Activated naive CD8-positive, alpha-beta T cell treated with anti-CD3 and anti-CD28 coated beads, Interleukin-2, amount 10 ng/mL, durations not matched to agents 7 days and 5 days (primary cell): ENCODE data around the gene ZNF500. TPM values are rescaled to one million over a fixed set of nuclear protein-coding genes. Genes with fewer than 3 reads are reported as not detected.

ENCODE experiments used
- ATAC-seq: fragments of 150-1000 bp; cut with Tn5 transposase; one replicate; pipeline ENCODE4 v1.10.0; 2021; ENCODE audit warnings: low read depth, moderate library complexity
- POLR2A ChIA-PET: fragments of 350-600 bp; sonication (Branson Sonifier 250); formaldehyde crosslinking; loops from one replicate; lab custom pipeline; 2021; ENCODE audit warnings: antibody characterized with exemption; lab: Charles Lee
- DNase-seq: peaks from one replicate; pipeline ENCODE4 v3.0.0; 2021
- H3K27ac Mint-ChIP-seq: one replicate; pipeline ENCODE4 v1.8.0; 2022; ENCODE audit warnings: mild to moderate bottlenecking, mixed read lengths
- H3K27me3 Mint-ChIP-seq: one replicate; pipeline ENCODE4 v1.8.0; 2022; ENCODE audit warnings: mild to moderate bottlenecking, moderate library complexity, mixed read lengths
- H3K36me3 Mint-ChIP-seq: one replicate; pipeline ENCODE4 v1.8.0; 2021; ENCODE audit warnings: mild to moderate bottlenecking, mixed read lengths
- H3K4me1 Mint-ChIP-seq: one replicate; pipeline ENCODE4 v1.8.0; 2021; ENCODE audit warnings: mixed read lengths
- H3K4me3 Mint-ChIP-seq: one replicate; pipeline ENCODE4 v1.8.0; 2022; ENCODE audit warnings: mild to moderate bottlenecking, moderate library complexity, mixed read lengths
- H3K9me3 Mint-ChIP-seq: one replicate; pipeline ENCODE4 v1.8.0; 2021; ENCODE audit warnings: mixed read lengths
- total RNA-seq, 2 experiments: library from RNA; stranded (reverse); gene quantifications; one replicate each; pipeline ENCODE4 v1.2.3, GENCODE V29; 2021

ZNF500 gene
- total RNA-seq, 2 experiments from 2014 or later: 22.5 to 23.8 TPM

- ATAC-seq: peak; percentile 83
- Mint-ChIP-seq H3K27me3 (no peaks in the 10 kb centered on the region), H3K27ac (peak overlapping the region; percentile 60), H3K4me3 (peak overlapping the region; percentile 37), H3K4me1 (peaks cover 27% of the 10 kb centered on the region), H3K36me3 (peaks cover 8% of the 10 kb centered on the region), H3K9me3 (no peaks in the 10 kb centered on the region)
- DNase-seq: peak; percentile 55
- POLR2A ChIA-PET: interaction anchor here (1.0 to 1.8 kb wide), 4 partner anchors 34 to 83 kb away, joined by 3 to 7 read pairs (median 4); partner anchors contain the start of genes ANKS3, DNAAF8 and MGRN1
Measured at GRCh38 chr16:4700380-4700996, 66.5 kb downstream of the ZNF500 start.

- no peak for ATAC-seq
- Mint-ChIP-seq H3K9me3 (no peaks in the 10 kb centered on the region), H3K36me3 (peaks cover 8% of the 10 kb centered on the region), H3K4me3 (no peak overlapping the region), H3K27ac (no peak overlapping the region), H3K4me1 (peaks cover 31% of the 10 kb centered on the region), H3K27me3 (no peaks in the 10 kb centered on the region)
- POLR2A ChIA-PET: interaction anchor here (1.2 to 1.8 kb wide), 2 partner anchors 35 to 75 kb away, joined by 4 to 7 read pairs; partner anchors contain the start of genes ANKS3, DNAAF8 and MGRN1
- no peak for DNase-seq
Measured at GRCh38 chr16:4699046-4699556, 67.9 kb downstream of the ZNF500 start.

GRCh38 chr16:4698321-4699045 lies 68.5 kb downstream of the ZNF500 start:
- H3K36me3 Mint-ChIP-seq: peaks cover 8% of the 10 kb centered on the region
- H3K4me1 Mint-ChIP-seq: peaks cover 27% of the 10 kb centered on the region
- no peak overlapping the region for H3K4me3 Mint-ChIP-seq
- POLR2A ChIA-PET: no interaction called here
- H3K9me3 Mint-ChIP-seq: no peaks in the 10 kb centered on the region
- no peaks in the 10 kb centered on the region for H3K27me3 Mint-ChIP-seq
- DNase-seq (no peak), ATAC-seq (no peak)
- H3K27ac Mint-ChIP-seq: no peak overlapping the region

Other genes with a start within 250 kb of the ZNF500 start
- 10 to 100 TPM; 36.3 to 42.1 TPM for gene CDIP1, start 228.4 kb downstream of the ZNF500 start, total RNA-seq
- under 1 TPM; 0.08 to 0.17 TPM for gene C16orf96, start 210.8 kb downstream of the ZNF500 start, total RNA-seq
- gene UBALD1, start 152.3 kb downstream of the ZNF500 start, total RNA-seq: 10 to 100 TPM; 21.3 to 23.7 TPM
- gene MGRN1, start 142.3 kb downstream of the ZNF500 start, total RNA-seq: 10 to 100 TPM; 84.4 to 91.7 TPM
- 10 to 100 TPM; 40.7 to 42.7 TPM for gene NUDT16L1, start 73.6 kb downstream of the ZNF500 start, total RNA-seq
- gene ANKS3, start 32.9 kb downstream of the ZNF500 start, total RNA-seq: 10 to 100 TPM; 20.4 to 20.5 TPM
- under 1 TPM in 1 of 2 experiments, not detected in 1; 0.23 TPM for gene DNAAF8, start 32.6 kb downstream of the ZNF500 start, total RNA-seq
- gene SEPTIN12, start 21.2 kb upstream of the ZNF500 start, total RNA-seq: not detected
- gene SMIM22, start 28.2 kb upstream of the ZNF500 start, total RNA-seq: not detected
- 10 to 100 TPM in 1 of 2 experiments, 1 to 10 TPM in 1; 9.5 to 10.3 TPM for gene ROGDI, start 35.5 kb upstream of the ZNF500 start, total RNA-seq
- gene GLYR1, start 80.1 kb upstream of the ZNF500 start, total RNA-seq: 10 to 100 TPM; 91.6 to 93.1 TPM
- gene UBN1, start 80.3 kb upstream of the ZNF500 start, total RNA-seq: 10 to 100 TPM; 39.6 to 43.4 TPM
- gene PPL, start 170.0 kb upstream of the ZNF500 start, total RNA-seq: not detected
- under 1 TPM in 1 of 2 experiments, not detected in 1; 0.20 TPM for gene SEC14L5, start 191.2 kb upstream of the ZNF500 start, total RNA-seq